HUES6 (cell line): ENCODE results near the gene XYLT1.

Experiments
- H3K27ac ChIP-seq: 2 replicates; pipeline ENCODE4 v1.7.0; 2013; ENCODE audit warnings: low read depth, mild to moderate bottlenecking, low read length, inconsistent platforms
- H3K27me3 ChIP-seq: 2 replicates; pipeline ENCODE4 v1.6.1; 2013; ENCODE audit warnings: low read length; ENCODE audit not compliant: control insufficient read depth, insufficient read depth
- H3K36me3 ChIP-seq: 2 replicates; pipeline ENCODE4 v1.6.1; 2013; ENCODE audit warnings: low read length; ENCODE audit not compliant: control insufficient read depth, insufficient read depth
- H3K4me1 ChIP-seq: 2 replicates; pipeline ENCODE4 v1.6.1; 2013; ENCODE audit warnings: low read length; ENCODE audit not compliant: control insufficient read depth, insufficient read depth
- H3K4me3 ChIP-seq: 2 replicates; pipeline ENCODE4 v1.5.1; 2013; ENCODE audit warnings: low read depth, low read length
- H3K9ac ChIP-seq: one replicate; pipeline ENCODE4 v1.6.1; 2013; ENCODE audit warnings: mild to moderate bottlenecking, low read length
- H3K9me3 ChIP-seq: 2 replicates; pipeline ENCODE4 v1.6.1; 2013; ENCODE audit warnings: low read depth, low read length; ENCODE audit not compliant: control insufficient read depth, insufficient read depth

The XYLT1 gene

DNA sequence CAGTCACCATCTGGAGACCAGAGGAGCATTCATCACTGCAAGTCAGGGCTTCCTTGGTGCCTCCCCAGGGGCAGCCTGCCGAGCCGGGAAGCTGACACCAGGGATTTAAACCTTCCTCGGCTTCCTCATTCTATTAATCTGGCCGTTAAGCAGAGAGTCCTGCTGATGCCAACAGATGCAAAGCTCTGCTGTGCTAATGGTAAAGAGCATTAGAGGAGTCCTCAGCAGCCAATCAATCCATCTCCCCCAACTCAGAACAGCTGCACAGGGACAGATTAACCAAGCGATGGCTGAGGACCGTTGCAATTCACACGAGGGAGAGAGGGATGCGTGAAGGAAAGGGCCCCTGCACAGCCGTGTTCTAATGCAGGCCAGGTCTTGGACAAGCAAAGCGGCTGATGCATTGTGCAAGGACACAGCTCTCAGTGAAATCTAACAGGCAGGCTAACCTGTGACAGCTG is 116.6 kb downstream of the XYLT1 start:
- H3K9ac ChIP-seq = no peak overlapping the region
- H3K9me3 ChIP-seq = no peaks in the 10 kb centered on the region
- H3K36me3 ChIP-seq = no peaks in the 10 kb centered on the region
- H3K4me3 ChIP-seq = no peak overlapping the region
- H3K27ac ChIP-seq = no peak overlapping the region
- peaks cover under 1% of the 10 kb centered on the region for H3K4me1 ChIP-seq
- H3K27me3 ChIP-seq = no peaks in the 10 kb centered on the region

DNA sequence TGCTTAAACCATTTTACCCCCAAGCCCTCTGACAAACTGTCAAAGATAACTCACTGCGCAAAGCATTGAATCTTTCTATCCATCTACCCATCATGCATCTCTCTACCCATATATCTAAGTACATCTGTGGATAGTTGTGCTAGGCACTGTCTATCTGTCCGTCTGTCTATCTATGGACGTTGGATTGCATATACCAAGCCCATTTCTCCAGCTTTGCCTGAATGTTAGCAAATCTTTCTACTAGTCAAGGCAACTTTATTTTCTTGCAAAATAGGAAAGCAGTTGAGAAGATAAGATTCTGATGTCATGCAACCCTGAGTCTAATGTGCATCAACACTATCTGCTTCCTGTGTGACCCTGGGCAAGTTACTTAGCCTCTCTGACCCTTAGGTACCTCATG is 117.2 kb downstream of the XYLT1 start:
- Histone ChIP-seq H3K27me3 (no peaks in the 10 kb centered on the region), H3K9ac (no peak overlapping the region), H3K36me3 (no peaks in the 10 kb centered on the region), H3K4me1 (no peaks in the 10 kb centered on the region), H3K9me3 (no peaks in the 10 kb centered on the region), H3K4me3 (no peak overlapping the region), H3K27ac (no peak overlapping the region)

DNA sequence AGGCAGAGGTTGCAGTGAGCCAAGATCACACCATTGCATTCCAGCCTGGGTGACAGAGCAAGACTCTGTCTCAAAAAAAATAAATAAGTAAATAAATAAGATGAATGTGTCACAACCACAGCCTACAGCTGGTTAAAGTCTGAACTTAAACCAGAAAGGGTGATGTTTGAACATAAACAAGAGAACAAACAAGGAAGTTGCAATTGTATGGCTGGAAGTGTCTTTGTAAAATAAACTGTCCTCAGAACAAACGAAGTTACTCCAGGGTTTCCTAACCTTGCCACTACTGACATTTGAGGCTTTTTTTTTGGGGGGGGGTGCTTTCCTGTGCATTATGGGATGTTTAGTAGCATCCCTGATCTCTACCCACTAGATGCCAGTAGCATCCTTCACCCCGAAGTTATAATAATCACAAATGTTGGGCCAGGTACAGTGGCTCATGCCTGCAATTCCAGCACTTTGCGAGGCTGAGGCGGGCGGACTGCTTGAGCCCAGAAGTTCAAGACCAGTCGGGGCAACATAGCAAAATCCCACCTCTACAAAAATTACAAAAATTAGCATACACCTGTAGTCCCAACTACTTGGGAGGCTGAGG is 119.2 kb downstream of the XYLT1 start:
- H3K4me1 ChIP-seq = no peaks in the 10 kb centered on the region
- no peak overlapping the region for H3K4me3 ChIP-seq
- no peaks in the 10 kb centered on the region for H3K9me3 ChIP-seq
- no peaks in the 10 kb centered on the region for H3K36me3 ChIP-seq
- H3K9ac ChIP-seq = no peak overlapping the region
- no peaks in the 10 kb centered on the region for H3K27me3 ChIP-seq
- H3K27ac ChIP-seq = no peak overlapping the region

DNA sequence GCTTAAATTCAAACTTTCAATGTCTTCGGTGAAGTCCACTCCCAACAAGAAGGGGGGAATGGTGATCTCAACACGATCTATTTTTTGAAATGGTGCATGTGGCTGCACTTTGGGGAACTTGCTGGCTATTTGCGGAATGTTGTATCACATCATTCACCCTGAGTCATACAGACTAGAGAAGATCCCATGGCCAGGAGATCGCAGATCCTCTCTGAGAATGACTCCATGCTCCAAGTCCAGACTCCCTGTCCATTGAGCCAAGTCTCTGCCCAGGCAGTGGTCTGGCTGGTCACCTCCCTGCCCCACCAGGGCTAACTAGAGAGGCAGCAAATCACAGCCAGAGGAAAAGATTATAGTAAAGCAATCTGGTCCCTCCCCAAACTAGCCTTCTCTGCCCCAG is 120.6 kb downstream of the XYLT1 start:
- no peaks in the 10 kb centered on the region for H3K4me1 ChIP-seq
- H3K27me3 ChIP-seq = no peaks in the 10 kb centered on the region
- H3K27ac ChIP-seq = no peak overlapping the region
- H3K9ac ChIP-seq = no peak overlapping the region
- H3K9me3 ChIP-seq = no peaks in the 10 kb centered on the region
- H3K4me3 ChIP-seq = no peak overlapping the region
- no peaks in the 10 kb centered on the region for H3K36me3 ChIP-seq

DNA sequence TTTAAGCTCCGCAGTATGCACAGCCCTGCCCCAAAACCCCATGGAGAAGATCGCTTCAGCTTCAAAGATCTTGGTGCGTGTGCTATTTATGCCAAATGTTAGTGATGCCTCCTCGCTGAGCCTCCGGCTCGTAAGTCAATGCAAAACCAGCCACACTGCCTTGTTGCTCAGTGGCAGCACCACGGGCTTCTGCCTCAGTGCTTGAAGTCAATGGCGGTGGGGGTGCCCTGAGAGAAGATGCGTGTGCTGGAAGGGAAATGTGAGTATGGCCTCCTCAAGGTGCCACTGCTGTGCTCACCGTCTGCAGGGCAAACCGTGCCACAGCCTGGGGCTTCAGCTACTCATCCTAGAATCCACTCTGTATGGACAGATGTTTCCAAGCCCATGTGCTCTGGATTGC is 121.9 kb downstream of the XYLT1 start:
- Histone ChIP-seq H3K9ac (no peak overlapping the region), H3K4me1 (no peaks in the 10 kb centered on the region), H3K27ac (no peak overlapping the region), H3K4me3 (no peak overlapping the region), H3K9me3 (no peaks in the 10 kb centered on the region), H3K36me3 (no peaks in the 10 kb centered on the region), H3K27me3 (no peaks in the 10 kb centered on the region)

DNA sequence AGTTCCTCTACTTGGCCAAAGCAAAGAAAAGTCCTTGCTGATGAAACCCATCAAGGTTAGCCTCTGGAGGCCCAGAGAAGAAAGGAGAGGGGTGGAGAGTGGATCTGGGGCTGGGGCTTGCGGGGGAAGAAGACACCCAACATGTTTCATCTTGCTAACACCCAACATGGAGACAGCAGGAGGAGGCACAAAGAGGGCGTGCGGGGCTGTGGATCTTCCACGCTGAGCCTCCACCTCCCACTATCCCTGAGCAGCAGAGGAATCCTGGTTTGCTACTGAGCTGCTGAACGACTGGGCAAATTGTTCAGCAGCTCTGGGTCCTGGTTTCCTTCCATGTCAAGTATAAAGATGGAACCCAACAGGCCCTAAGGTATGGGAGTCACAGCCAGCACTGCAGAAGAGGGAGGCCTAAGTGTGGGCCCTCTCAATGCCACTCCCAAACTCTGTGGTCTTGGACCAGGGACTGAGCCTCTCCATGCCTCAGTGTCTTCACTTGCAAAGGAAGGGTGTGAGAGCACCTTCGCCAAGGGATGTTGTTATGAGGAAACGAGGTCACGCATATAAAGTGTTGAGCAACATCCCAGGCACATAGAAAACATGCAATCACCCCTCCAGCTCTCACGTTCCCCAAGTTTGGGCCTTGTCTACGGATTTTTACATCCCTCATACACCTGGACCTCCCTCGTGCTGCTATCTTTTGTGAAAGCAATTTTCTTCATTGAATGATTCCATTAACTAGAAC is 122.5 kb downstream of the XYLT1 start:
- Histone ChIP-seq H3K27ac (no peak overlapping the region), H3K4me3 (no peak overlapping the region), H3K9ac (no peak overlapping the region), H3K9me3 (no peaks in the 10 kb centered on the region), H3K27me3 (no peaks in the 10 kb centered on the region), H3K4me1 (no peaks in the 10 kb centered on the region), H3K36me3 (no peaks in the 10 kb centered on the region)

DNA sequence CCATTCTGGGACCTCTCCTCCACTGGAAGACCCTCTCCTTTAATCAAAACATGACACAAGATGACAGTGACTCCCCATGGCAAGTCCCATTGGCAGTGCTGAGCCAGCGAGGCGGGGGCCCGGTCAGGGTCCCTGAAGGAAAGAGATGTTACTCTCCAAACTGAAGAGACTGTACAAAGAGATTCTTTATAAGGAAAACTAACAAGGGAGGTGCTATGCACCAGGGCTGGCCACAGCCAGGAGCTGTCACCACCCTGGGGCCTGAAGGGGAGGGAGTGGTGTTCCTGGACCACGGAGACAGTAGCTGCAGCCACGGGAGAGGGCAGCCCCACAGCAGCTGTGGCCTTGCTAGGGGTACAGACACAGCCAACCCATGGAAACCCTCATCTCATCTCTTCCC is 123.1 kb downstream of the XYLT1 start:
- H3K36me3 ChIP-seq = no peaks in the 10 kb centered on the region
- no peaks in the 10 kb centered on the region for H3K4me1 ChIP-seq
- H3K9me3 ChIP-seq = no peaks in the 10 kb centered on the region
- H3K27ac ChIP-seq = no peak overlapping the region
- H3K4me3 ChIP-seq = no peak overlapping the region
- H3K9ac ChIP-seq = no peak overlapping the region
- H3K27me3 ChIP-seq = no peaks in the 10 kb centered on the region

DNA sequence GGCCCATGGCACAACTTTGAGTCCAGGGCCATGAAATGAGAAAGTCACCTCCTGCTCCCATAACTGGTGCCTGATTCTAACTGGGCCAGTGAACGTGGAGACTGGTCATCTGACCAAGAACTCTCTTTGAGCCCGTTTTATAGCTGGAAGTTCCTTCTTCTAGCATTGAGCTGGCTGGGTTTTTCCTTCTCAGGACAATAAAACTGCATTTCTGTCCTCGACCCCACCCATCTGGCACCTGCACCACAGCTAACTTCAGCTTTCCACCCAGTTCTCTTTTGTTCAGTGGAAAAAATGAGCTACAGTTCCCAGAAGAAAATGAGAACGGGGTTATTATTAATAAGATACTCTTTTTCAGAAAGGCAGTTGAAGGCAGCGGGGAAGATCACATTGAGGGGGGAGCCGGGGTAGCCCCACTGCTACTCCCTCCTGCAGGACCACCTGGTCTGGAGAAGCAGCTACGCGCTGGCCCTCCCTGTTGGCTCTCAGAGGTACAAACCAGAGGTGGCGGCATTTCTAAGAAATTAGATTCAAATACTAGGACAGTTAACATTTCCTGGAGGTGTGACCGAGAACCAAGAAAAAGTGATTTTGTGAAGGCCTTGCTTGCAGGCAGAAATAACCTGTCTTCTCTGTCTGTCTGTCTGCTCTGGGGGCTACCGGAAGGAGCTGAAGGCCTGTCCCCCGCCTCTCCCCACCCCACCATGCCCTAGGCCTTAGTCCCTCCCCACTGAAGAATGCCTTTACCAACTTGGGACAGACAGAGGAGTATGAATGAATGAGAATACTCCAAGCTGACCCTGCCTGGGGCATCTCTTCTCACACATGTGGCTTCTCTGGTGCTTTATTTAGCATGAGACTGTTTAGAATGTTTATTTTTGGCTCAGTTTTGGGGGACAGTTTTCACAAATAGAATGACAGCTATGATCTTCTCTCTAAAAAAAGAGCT is 123.9 kb downstream of the XYLT1 start:
- Histone ChIP-seq H3K36me3 (no peaks in the 10 kb centered on the region), H3K27me3 (no peaks in the 10 kb centered on the region), H3K9ac (no peak overlapping the region), H3K27ac (no peak overlapping the region), H3K4me3 (no peak overlapping the region), H3K4me1 (no peaks in the 10 kb centered on the region), H3K9me3 (no peaks in the 10 kb centered on the region)

DNA sequence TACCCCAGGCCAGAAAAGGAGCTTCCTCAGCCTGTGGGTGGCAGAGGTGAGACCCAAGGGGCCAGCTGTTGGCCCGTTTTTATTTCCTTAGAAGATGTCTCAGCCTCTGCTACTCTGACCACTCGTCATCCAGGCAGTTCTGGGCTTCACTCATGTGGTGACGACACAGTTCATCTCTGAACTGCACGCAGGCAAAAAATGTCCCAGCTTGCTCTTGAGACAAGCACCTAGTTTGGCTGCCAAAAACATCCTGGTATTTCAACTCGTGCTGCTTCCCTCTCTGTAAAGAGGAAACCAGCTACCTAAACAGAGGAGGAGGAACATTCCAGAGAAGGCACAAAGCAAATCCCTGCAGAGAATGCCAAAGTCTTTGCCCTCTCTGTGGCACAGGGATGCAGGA is 125.7 kb downstream of the XYLT1 start:
- H3K36me3 ChIP-seq = no peaks in the 10 kb centered on the region
- H3K9ac ChIP-seq = no peak overlapping the region
- no peak overlapping the region for H3K4me3 ChIP-seq
- no peak overlapping the region for H3K27ac ChIP-seq
- no peaks in the 10 kb centered on the region for H3K4me1 ChIP-seq
- no peaks in the 10 kb centered on the region for H3K9me3 ChIP-seq
- H3K27me3 ChIP-seq = no peaks in the 10 kb centered on the region

DNA sequence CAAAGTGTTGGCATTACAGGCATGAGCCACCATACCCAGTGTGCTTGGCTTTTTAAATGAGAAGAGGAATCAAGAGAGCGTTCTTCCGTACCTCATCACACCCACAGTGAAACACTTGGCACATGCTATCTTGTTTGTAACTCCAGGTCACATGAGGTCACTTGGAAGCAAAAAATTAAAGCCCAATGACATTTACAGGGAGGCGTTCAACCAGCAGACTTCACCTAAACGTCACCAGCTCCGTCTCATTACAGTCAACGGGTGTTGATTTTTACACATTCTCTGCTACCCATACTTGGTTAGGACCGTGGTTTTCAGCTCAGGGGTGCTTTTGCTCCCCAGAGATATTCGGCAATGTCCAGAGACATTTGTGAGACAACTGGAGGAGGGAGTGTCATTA is 127.0 kb downstream of the XYLT1 start:
- no peaks in the 10 kb centered on the region for H3K4me1 ChIP-seq
- no peaks in the 10 kb centered on the region for H3K9me3 ChIP-seq
- no peak overlapping the region for H3K4me3 ChIP-seq
- H3K36me3 ChIP-seq = no peaks in the 10 kb centered on the region
- no peak overlapping the region for H3K9ac ChIP-seq
- no peak overlapping the region for H3K27ac ChIP-seq
- no peaks in the 10 kb centered on the region for H3K27me3 ChIP-seq

DNA sequence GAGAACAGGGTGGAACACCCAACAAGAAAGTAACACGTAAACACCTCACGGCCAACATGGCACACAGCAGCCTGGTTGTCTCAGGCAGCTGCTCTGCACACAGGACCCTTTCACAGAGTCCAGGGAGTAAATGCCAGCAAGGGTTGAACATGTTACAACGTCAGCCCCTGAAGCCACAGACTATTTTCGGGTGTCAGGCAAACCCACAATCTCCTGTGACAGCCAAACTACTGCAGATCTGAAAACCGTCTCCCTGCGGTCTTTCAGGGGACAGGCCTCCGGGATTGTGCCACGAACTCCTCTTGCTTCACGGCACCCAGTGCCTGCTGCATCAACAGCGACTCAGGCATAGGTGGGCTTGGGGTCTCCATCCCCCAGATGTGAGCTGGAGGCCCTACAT is 127.7 kb downstream of the XYLT1 start:
- no peak overlapping the region for H3K4me3 ChIP-seq
- H3K27ac ChIP-seq = no peak overlapping the region
- H3K4me1 ChIP-seq = no peaks in the 10 kb centered on the region
- H3K27me3 ChIP-seq = no peaks in the 10 kb centered on the region
- H3K36me3 ChIP-seq = no peaks in the 10 kb centered on the region
- no peaks in the 10 kb centered on the region for H3K9me3 ChIP-seq
- no peak overlapping the region for H3K9ac ChIP-seq
